ENCODE data around the gene SASS6. TPM values are rescaled to one million over a fixed set of nuclear protein-coding genes. Genes with fewer than 3 reads are reported as not detected.

SASS6 gene
- total and polyA plus RNA-seq, 9 of the 15 experiments (the other 6 are each of a cell fraction or from before 2014, with no cell fraction given): 11.6 to 34.1 (median 18.0) TPM

GRCh38 chr1:100037656-100037926 lies 95.1 kb downstream of the SASS6 start (continued):
- TF ChIP-seq, protein P1, sequence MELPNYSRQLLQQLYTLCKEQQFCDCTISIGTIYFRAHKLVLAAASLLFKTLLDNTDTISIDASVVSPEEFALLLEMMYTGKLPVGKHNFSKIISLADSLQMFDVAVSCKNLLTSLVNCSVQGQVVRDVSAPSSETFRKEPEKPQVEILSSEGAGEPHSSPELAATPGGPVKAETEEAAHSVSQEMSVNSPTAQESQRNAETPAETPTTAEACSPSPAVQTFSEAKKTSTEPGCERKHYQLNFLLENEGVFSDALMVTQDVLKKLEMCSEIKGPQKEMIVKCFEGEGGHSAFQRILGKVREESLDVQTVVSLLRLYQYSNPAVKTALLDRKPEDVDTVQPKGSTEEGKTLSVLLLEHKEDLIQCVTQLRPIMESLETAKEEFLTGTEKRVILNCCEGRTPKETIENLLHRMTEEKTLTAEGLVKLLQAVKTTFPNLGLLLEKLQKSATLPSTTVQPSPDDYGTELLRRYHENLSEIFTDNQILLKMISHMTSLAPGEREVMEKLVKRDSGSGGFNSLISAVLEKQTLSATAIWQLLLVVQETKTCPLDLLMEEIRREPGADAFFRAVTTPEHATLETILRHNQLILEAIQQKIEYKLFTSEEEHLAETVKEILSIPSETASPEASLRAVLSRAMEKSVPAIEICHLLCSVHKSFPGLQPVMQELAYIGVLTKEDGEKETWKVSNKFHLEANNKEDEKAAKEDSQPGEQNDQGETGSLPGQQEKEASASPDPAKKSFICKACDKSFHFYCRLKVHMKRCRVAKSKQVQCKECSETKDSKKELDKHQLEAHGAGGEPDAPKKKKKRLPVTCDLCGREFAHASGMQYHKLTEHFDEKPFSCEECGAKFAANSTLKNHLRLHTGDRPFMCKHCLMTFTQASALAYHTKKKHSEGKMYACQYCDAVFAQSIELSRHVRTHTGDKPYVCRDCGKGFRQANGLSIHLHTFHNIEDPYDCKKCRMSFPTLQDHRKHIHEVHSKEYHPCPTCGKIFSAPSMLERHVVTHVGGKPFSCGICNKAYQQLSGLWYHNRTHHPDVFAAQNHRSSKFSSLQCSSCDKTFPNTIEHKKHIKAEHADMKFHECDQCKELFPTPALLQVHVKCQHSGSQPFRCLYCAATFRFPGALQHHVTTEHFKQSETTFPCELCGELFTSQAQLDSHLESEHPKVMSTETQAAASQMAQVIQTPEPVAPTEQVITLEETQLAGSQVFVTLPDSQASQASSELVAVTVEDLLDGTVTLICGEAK (IDR thresholded peaks at IDR 0.05): peak; percentile 42; the same call in 1 of the 2 replicates
- TF ChIP-seq, protein P1 (CRISPR knock-in tag; IDR thresholded peaks at IDR 0.05): no peak
- TF ChIP-seq CBFB (CRISPR knock-in tag; IDR thresholded peaks at IDR 0.05): 0 out of 2 replicates have a peak, but pooled peaks have one; percentile 28
- peak; percentile 4 to 38; a peak in 2 of 4 replicates for TF ChIP-seq FOXK2 (conservative IDR thresholded peaks at IDR 0.05 in 1 of 2, IDR thresholded peaks at IDR 0.05 in 1 of 2; ENCODE audit: low read depth in 2 of 2)
- peak; percentile 13 for TF ChIP-seq SAP30 (IDR thresholded peaks at IDR 0.05; ENCODE audit: borderline replicate concordance, insufficient read depth, low read depth, low read length, poor library complexity, severe bottlenecking)
- no peak for TF ChIP-seq PML (IDR thresholded peaks at IDR 0.05; ENCODE audit: low read length)
- TF ChIP-seq DIDO1 (tag; IDR thresholded peaks at IDR 0.05; ENCODE audit: low read depth): no peak
- TF ChIP-seq, protein P2, sequence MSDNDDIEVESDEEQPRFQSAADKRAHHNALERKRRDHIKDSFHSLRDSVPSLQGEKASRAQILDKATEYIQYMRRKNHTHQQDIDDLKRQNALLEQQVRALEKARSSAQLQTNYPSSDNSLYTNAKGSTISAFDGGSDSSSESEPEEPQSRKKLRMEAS (CRISPR knock-in tag; IDR thresholded peaks at IDR 0.05): no peak
- TF ChIP-seq, protein P3, sequence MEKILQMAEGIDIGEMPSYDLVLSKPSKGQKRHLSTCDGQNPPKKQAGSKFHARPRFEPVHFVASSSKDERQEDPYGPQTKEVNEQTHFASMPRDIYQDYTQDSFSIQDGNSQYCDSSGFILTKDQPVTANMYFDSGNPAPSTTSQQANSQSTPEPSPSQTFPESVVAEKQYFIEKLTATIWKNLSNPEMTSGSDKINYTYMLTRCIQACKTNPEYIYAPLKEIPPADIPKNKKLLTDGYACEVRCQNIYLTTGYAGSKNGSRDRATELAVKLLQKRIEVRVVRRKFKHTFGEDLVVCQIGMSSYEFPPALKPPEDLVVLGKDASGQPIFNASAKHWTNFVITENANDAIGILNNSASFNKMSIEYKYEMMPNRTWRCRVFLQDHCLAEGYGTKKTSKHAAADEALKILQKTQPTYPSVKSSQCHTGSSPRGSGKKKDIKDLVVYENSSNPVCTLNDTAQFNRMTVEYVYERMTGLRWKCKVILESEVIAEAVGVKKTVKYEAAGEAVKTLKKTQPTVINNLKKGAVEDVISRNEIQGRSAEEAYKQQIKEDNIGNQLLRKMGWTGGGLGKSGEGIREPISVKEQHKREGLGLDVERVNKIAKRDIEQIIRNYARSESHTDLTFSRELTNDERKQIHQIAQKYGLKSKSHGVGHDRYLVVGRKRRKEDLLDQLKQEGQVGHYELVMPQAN (IDR thresholded peaks at IDR 0.05; ENCODE audit: borderline replicate concordance): peak; percentile 77
- TF ChIP-seq ERF (CRISPR knock-in tag; IDR thresholded peaks at IDR 0.05): no peak
- peak; percentile 76; the same call in 1 of the 2 replicates for TF ChIP-seq EP400 (IDR thresholded peaks at IDR 0.05)
- 0 out of 2 replicates have a peak, but pooled peaks have one; percentile 46 for TF ChIP-seq ZFP91 (CRISPR knock-in tag; IDR thresholded peaks at IDR 0.05)
- TF ChIP-seq, protein P4, sequence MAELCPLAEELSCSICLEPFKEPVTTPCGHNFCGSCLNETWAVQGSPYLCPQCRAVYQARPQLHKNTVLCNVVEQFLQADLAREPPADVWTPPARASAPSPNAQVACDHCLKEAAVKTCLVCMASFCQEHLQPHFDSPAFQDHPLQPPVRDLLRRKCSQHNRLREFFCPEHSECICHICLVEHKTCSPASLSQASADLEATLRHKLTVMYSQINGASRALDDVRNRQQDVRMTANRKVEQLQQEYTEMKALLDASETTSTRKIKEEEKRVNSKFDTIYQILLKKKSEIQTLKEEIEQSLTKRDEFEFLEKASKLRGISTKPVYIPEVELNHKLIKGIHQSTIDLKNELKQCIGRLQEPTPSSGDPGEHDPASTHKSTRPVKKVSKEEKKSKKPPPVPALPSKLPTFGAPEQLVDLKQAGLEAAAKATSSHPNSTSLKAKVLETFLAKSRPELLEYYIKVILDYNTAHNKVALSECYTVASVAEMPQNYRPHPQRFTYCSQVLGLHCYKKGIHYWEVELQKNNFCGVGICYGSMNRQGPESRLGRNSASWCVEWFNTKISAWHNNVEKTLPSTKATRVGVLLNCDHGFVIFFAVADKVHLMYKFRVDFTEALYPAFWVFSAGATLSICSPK (IDR thresholded peaks at IDR 0.05; ENCODE audit: borderline replicate concordance): peak; percentile 58; the same call in 1 of the 2 replicates

Measured in K562 (cell line).